ENCODE data around the gene GNAQ.

DNA sequence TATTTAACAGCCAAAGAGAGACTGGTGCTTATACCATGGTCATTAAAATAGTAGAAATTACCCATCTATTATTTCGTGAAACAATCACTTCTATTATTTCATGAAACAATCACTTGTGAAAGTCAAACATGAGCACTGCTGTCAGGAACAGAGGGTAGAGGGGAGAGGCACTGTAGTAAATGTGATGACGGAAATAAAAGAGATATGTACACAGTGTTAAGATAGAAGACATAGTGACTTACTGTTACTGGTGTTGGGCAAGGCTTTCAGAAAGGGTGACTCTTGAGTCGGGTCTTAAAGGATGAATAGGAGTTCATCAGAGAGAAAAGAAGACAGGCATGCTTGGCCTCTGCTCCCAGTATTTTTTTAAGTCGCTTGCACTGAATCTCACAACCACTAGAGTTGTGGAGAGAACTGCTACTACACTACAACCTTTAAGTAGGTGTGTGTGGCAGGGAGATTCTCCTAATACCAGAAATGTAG is 220.9 kb downstream of the GNAQ start:
- TF ChIP-seq, protein P1, sequence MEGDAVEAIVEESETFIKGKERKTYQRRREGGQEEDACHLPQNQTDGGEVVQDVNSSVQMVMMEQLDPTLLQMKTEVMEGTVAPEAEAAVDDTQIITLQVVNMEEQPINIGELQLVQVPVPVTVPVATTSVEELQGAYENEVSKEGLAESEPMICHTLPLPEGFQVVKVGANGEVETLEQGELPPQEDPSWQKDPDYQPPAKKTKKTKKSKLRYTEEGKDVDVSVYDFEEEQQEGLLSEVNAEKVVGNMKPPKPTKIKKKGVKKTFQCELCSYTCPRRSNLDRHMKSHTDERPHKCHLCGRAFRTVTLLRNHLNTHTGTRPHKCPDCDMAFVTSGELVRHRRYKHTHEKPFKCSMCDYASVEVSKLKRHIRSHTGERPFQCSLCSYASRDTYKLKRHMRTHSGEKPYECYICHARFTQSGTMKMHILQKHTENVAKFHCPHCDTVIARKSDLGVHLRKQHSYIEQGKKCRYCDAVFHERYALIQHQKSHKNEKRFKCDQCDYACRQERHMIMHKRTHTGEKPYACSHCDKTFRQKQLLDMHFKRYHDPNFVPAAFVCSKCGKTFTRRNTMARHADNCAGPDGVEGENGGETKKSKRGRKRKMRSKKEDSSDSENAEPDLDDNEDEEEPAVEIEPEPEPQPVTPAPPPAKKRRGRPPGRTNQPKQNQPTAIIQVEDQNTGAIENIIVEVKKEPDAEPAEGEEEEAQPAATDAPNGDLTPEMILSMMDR (IDR thresholded peaks at IDR 0.05): no peak
- TF ChIP-seq POLR2A (IDR thresholded peaks at IDR 0.05): no peak
- TF ChIP-seq EP300 (IDR thresholded peaks at IDR 0.05): no peak
